ENCODE data around the gene ROR2.

The ROR2 gene

GRCh38 chr9:91733006-91733624 is 216.9 kb downstream of the ROR2 start:
- TF ChIP-seq CTCF (IDR thresholded peaks at IDR 0.05; ENCODE audit: low read depth, low read length) = no peak
- Histone ChIP-seq H3K4me3 (ENCODE audit: low read depth, low read length) (no peak overlapping the region), H3K4me1 (no peaks in the 10 kb centered on the region), H3K9me3 (no peaks in the 10 kb centered on the region), H3K36me3 (peaks cover 42% of the 10 kb centered on the region), H3K27me3 (no peaks in the 10 kb centered on the region; the same call in 1 of the 2 replicates)
- DNase-seq = no peak

- H3K4me1 ChIP-seq = no peaks in the 10 kb centered on the region
- H3K27me3 ChIP-seq = no peaks in the 10 kb centered on the region; the same call in 1 of the 2 replicates
- peaks cover 42% of the 10 kb centered on the region for H3K36me3 ChIP-seq
- DNase-seq = no peak
- no peaks in the 10 kb centered on the region for H3K9me3 ChIP-seq
- no peak for TF ChIP-seq CTCF (IDR thresholded peaks at IDR 0.05; ENCODE audit: low read depth, low read length)
- no peak overlapping the region for H3K4me3 ChIP-seq (ENCODE audit: low read depth, low read length)
Observed at GRCh38 chr9:91732187-91733005, 217.6 kb downstream of the ROR2 start.

- Histone ChIP-seq H3K9me3 (no peaks in the 10 kb centered on the region), H3K4me3 (ENCODE audit: low read depth, low read length) (no peak overlapping the region), H3K36me3 (peaks cover 29% of the 10 kb centered on the region), H3K4me1 (no peaks in the 10 kb centered on the region), H3K27me3 (no peaks in the 10 kb centered on the region; the same call in 1 of the 2 replicates)
- TF ChIP-seq CTCF (IDR thresholded peaks at IDR 0.05; ENCODE audit: low read depth, low read length) = no peak
- no peak for DNase-seq
Observed at GRCh38 chr9:91730806-91731205, 219.2 kb downstream of the ROR2 start.

- H3K36me3 ChIP-seq = peaks cover 32% of the 10 kb centered on the region
- H3K4me1 ChIP-seq = no peaks in the 10 kb centered on the region
- no peaks in the 10 kb centered on the region; the same call in 1 of the 2 replicates for H3K27me3 ChIP-seq
- no peak overlapping the region for H3K4me3 ChIP-seq (ENCODE audit: low read depth, low read length)
- no peaks in the 10 kb centered on the region for H3K9me3 ChIP-seq
- no peak for TF ChIP-seq CTCF (IDR thresholded peaks at IDR 0.05; ENCODE audit: low read depth, low read length)
- DNase-seq = no peak
Observed at GRCh38 chr9:91729558-91729842, 220.5 kb downstream of the ROR2 start.

GRCh38 chr9:91727972-91728371 is 222.1 kb downstream of the ROR2 start:
- H3K36me3 ChIP-seq = peaks cover 37% of the 10 kb centered on the region
- no peaks in the 10 kb centered on the region for H3K9me3 ChIP-seq
- no peak for DNase-seq
- H3K4me3 ChIP-seq (ENCODE audit: low read depth, low read length) = no peak overlapping the region
- H3K4me1 ChIP-seq = no peaks in the 10 kb centered on the region
- TF ChIP-seq CTCF (IDR thresholded peaks at IDR 0.05; ENCODE audit: low read depth, low read length) = no peak
- H3K27me3 ChIP-seq = no peaks in the 10 kb centered on the region

- Histone ChIP-seq H3K27me3 (no peaks in the 10 kb centered on the region), H3K4me1 (no peaks in the 10 kb centered on the region), H3K9me3 (no peaks in the 10 kb centered on the region), H3K36me3 (peaks cover 36% of the 10 kb centered on the region), H3K4me3 (ENCODE audit: low read depth, low read length) (no peak overlapping the region)
- peak; percentile 33 for DNase-seq
- TF ChIP-seq CTCF (IDR thresholded peaks at IDR 0.05; ENCODE audit: low read depth, low read length) = peak; percentile 73
Observed at GRCh38 chr9:91727316-91727861, 222.6 kb downstream of the ROR2 start.

All from BE2C (cell line).